NAMALWA (cell line): Measurements from ENCODE around the gene CCDC27.

Source experiments
- DNase-seq: peaks from one replicate; pipeline ENCODE4 v3.0.0-alpha.2; 2015; ENCODE audit warnings: low spot score

CCDC27 gene

GRCh38 chr1:3718764-3719163, 33.5 kb upstream of the CCDC27 start:
- DNase-seq, result peak; percentile 62

- no peak for DNase-seq
Observed at GRCh38 chr1:3721955-3722465, 30.2 kb upstream of the CCDC27 start.

GRCh38 chr1:3722846-3723245, 29.4 kb upstream of the CCDC27 start:
- DNase-seq, result no peak

GRCh38 chr1:3724416-3725030, 27.7 kb upstream of the CCDC27 start:
- peak; percentile 88 for DNase-seq

GRCh38 chr1:3725366-3725765, 26.9 kb upstream of the CCDC27 start:
- no peak for DNase-seq

- DNase-seq, result peak; percentile 70
Observed at GRCh38 chr1:3727042-3727824, 25.0 kb upstream of the CCDC27 start.

- DNase-seq, result no peak
Observed at GRCh38 chr1:3727825-3728776, 24.1 kb upstream of the CCDC27 start.

- no peak for DNase-seq
Observed at GRCh38 chr1:3729594-3730542, 22.4 kb upstream of the CCDC27 start.

GRCh38 chr1:3730543-3731247, 21.6 kb upstream of the CCDC27 start:
- no peak for DNase-seq

GRCh38 chr1:3731583-3732433, 20.4 kb upstream of the CCDC27 start:
- no peak for DNase-seq

- DNase-seq, result no peak
Observed at GRCh38 chr1:3732434-3733093, 19.7 kb upstream of the CCDC27 start.

GRCh38 chr1:3733094-3733882, 19.0 kb upstream of the CCDC27 start:
- DNase-seq, result no peak

- DNase-seq, result no peak
Observed at GRCh38 chr1:3733883-3734589, 18.2 kb upstream of the CCDC27 start.

- DNase-seq, result no peak
Observed at GRCh38 chr1:3734602-3735001, 17.6 kb upstream of the CCDC27 start.

- no peak for DNase-seq
Observed at GRCh38 chr1:3735027-3735681, 17.1 kb upstream of the CCDC27 start.

- no peak for DNase-seq
Observed at GRCh38 chr1:3735688-3736087, 16.6 kb upstream of the CCDC27 start.

GRCh38 chr1:3736131-3736561, 16.1 kb upstream of the CCDC27 start:
- no peak for DNase-seq
